ENCODE results near the gene GDF11. TPM values are rescaled to one million over a fixed set of nuclear protein-coding genes. Genes with fewer than 3 reads are reported as not detected.

The GDF11 gene
- total RNA-seq, 1 donor from 2014 or later, result 18.2 TPM

DNA sequence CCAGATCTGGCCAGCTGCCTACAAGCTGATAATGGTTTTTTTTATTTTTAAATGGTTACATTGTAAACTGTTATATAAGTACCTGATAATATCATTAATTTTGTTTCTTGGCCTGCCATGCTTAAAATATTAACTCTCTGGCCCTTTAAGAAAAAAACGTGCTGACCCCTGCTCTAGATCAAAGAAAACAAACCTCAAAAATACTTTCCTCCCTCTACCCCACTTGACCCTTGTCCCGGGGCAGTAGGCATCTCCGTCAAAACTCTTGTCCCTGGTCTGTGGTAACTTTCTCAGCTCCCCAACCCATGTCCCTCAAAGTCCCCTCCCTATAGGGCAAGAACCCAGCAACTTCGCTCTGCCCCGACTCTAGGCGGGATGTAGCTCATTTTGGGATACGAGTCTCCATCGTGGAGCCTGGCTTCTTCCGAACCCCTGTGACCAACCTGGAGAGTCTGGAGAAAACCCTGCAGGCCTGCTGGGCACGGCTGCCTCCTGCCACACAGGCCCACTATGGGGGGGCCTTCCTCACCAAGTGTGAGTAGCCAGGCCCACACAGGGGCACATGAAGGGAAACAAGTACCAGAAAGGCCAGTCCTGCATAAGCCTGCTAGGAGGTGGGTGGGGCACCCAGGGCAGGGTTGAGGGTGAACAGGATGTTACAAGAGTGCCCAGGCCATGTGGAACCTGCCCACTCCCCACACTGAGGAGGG is 19.3 kb upstream of the GDF11 start:
- intact Hi-C loops (cut with micrococcal nuclease), result loop anchor here (1.0 kb wide), 1 partner anchor 14 kb away; no protein-coding TSS in a partner anchor

GRCh38 chr12:55724226-55724939 is 18.5 kb upstream of the GDF11 start:
- intact Hi-C loops (cut with micrococcal nuclease), result loop anchor here (1.0 kb wide), 1 partner anchor 13 kb away; no protein-coding TSS in a partner anchor

- intact Hi-C loops (cut with micrococcal nuclease), result loop anchor here (1.0 kb wide), 1 partner anchor 12 kb away; no protein-coding TSS in a partner anchor
Observed at GRCh38 chr12:55724940-55725309, 18.0 kb upstream of the GDF11 start.

DNA sequence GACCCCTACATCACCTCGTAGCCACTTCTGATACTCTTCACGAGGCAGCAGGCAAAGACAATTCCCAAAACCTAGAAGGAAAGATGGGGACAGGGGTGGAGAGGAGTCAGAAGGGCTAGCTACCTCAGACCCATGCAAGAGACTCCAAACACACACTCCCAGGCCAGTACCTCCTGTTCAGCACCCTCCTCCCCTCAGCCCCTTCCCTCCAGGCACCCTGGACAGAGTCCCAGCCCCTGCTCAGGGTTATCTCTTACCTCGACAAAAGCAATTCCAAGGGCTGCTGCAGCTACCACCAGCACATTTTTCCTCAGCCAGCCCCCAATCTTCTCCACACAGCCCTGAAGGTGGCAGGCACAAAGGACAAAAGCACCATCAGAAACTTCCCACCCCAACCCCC is 17.4 kb upstream of the GDF11 start:
- intact Hi-C loops (cut with micrococcal nuclease), result no loop called here

- intact Hi-C loops (cut with micrococcal nuclease), result no loop called here
Observed at GRCh38 chr12:55726971-55727370, 16.0 kb upstream of the GDF11 start.

DNA sequence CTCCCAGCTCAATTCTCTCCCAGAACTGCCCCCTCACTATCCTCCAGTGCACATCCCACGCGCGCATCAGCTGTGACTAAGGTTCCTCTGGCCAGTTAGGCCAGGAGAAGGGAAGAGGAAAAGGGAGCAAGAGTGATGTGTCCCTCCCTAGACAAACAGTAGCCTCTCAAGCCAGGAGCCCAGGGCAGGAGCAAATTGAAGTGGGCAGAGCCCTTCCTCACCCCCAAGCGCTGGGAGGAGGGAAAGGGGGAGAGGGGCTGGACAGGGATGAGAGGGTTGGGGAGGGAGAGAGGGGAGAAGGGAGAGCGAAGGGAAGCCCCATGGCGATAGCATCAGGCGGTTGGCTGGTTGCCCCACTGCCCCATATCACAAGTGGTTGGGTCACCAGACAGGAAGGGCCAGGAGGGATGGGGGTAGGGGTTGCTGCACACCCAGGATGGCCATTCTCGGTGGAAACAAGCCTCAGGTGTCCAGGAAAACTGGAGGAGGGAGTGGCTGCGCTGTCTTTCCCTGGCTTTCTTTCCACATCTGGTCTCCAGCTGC is 15.2 kb upstream of the GDF11 start:
- intact Hi-C loops (cut with micrococcal nuclease), result no loop called here

GRCh38 chr12:55728186-55728938 is 14.6 kb upstream of the GDF11 start:
- intact Hi-C loops (cut with micrococcal nuclease), result no loop called here

DNA sequence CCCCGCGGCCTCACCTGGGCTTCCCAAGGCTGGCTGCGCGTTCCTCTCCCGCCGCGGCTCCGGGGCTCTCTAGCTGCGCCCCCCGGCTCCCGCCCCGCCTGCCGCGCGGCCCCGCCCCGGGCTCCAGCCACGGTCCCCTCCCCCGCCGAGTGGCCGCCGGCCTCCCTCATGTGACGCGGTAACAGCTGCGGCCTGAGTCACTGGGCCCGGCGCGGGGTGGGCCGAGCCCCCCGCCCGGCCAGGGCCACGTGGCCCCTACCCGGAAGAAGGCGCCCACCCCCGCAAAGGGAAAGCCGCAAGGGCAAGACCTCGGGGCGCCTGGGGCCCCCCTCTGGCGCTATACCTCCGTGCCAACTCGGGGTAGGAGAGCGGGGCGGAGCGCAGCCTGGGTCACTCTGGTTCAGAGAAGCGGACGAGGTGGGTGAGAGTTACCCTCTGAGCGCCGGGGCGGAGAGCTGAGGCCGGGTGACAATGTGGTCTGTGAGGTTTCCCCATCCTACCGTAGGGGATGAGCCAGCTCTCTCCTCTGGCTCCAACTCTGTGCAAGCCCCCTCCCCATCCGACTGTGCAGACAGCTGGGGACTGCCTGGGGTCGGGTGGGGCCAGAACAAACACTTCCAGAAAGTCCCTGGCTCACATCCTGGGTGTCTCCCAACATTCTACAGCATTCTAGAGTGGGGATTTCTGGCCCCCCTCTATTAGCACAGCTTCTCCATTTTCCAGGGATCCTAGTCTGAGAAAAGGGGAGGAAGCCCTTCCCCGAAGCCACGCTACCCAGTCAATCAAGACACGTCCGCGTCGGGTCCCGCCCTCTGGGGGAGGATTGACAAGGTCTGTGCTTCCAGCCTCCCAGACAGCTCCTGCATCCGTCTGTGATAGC is 13.7 kb upstream of the GDF11 start, which contains the start of gene CD63:
TSS of gene CD63 (minus strand) at position 71 of the 880 bp plus-strand sequence. CDS start 668 bp downstream, outside the sequence.
- intact Hi-C loops (cut with micrococcal nuclease), result loop anchor here (1.0 kb wide), 2 partner anchors 13 to 88 kb away; partner anchors contain the start of genes BLOC1S1 and SARNP

DNA sequence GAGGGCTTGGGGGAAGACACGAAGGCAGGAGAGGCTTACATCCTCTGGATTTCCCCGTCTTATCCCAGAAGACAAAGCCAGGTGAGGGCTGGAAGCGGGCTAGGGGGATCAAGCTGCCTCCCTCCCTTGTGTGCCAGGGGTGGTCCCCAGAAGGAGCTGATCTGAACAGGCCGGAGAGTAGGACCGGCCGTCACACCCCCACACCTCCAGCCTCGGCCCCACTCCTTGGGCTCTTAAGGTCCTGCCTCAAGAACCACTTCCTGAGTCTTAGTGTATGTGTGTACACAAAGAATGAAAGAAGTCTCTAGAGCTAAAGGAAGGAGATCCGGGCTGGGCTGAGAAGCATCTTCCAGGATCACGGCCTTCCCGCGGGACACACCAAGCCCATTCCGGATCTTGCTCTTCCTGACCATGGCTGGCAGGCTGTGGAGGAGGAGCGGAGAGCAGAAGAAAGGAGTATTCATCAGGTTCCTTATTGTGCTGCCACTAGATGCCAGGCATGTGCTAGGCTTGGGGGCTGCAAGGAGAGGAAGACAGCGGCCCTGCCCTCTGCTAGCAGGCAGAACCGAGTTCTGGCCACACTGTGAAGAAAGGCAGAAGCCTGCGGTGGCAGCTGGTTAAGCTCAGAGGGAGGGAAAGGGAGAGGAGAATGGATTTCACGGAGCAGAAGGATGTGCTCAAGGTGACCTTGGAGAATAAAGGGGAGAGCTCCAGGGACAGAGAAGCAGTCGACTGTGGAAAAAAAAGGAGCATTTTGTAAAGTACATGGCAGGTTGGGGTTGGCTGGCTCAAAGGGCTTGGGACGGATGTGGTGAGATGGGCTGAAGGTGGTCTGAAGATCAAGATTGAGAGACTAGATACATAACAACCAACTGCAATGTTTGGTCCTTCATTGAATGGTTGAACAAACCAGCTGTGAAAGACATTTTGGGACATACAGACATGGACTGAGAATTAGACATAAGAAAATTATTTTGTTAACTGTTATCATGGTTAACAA is 12.8 kb upstream of the GDF11 start:
- intact Hi-C loops (cut with micrococcal nuclease), result loop anchor here (1.0 to 10.0 kb wide), 4 partner anchors 8 to 87 kb away; partner anchors contain the start of genes BLOC1S1 and SARNP

GRCh38 chr12:55732288-55732687 is 10.6 kb upstream of the GDF11 start:
- intact Hi-C loops (cut with micrococcal nuclease), result loop anchor here (10.0 kb wide), 1 partner anchor 87 kb away; no protein-coding TSS in a partner anchor

GRCh38 chr12:55733021-55733555 is 9.8 kb upstream of the GDF11 start:
- intact Hi-C loops (cut with micrococcal nuclease), result loop anchor here (10.0 kb wide), 1 partner anchor 88 kb away; no protein-coding TSS in a partner anchor

DNA sequence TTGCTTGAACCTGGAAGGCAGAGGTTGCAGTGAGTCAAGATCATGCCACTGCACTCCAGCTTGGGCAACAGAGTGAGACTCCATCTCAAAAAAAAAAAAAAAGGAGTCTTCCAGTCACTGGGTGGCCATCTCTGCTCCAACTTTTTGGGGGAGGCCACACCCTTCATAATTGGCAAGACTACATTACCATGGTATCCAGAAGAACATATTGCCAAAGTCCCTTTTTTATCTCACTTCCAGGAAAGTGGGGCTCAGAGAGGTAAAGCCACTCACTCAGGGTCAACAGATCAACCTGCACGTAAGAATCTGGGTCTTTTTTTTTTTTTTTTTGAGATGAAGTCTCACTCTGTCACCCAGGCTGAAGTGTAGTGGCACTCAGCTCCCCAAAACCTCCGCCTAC is 9.1 kb upstream of the GDF11 start:
- intact Hi-C loops (cut with micrococcal nuclease), result loop anchor here (10.0 kb wide), 1 partner anchor 89 kb away; no protein-coding TSS in a partner anchor

- intact Hi-C loops (cut with micrococcal nuclease), result loop anchor here (10.0 kb wide), 1 partner anchor 90 kb away; no protein-coding TSS in a partner anchor
Observed at GRCh38 chr12:55734595-55734994, 8.3 kb upstream of the GDF11 start.

- intact Hi-C loops (cut with micrococcal nuclease), result loop anchor here (5.0 to 10.0 kb wide), 3 partner anchors 91 to 901 kb away; partner anchors contain the start of genes RPL41 and ZC3H10
Observed at GRCh38 chr12:55736076-55736475, 6.8 kb upstream of the GDF11 start.

DNA sequence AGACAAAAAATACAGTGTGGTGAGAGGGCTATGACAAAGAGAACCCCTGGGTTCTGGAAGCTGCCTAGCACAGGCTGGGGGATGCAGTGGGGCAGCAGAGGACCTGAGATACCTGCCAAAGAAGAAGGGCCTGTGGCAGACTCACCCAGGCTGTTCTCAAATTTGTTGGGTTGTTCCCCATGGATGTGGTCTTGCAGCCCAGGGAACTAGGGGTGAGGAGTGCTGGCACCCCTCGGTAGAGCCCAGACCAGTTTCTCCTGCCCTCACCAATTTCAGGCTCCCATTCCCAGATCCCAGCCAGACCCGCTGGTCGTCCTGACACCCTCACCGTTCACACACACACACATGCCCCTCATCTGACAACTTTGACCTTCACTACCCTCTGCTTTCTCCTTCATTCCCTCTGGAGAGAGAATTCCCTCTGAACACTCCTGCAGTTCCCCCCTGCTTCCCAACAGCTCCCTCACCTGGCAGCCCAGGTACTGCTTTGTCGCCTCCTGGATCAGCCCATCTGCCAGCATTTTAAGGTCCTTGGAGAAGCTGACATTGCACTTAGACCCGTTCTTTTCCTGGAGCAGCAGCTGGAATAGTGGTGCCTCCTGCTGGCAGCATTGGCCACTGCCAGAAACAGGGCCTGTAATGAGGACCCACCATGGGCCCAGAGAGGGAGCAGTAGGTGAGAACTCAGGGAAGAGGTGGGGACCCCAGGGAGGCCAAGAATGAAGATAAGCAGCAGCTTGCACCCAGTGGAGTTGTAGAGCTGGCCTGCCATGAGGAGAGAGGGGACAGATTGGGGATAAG is 5.9 kb upstream of the GDF11 start:
- intact Hi-C loops (cut with micrococcal nuclease), result loop anchor here (1.0 to 10.0 kb wide), 4 partner anchors 13 to 900 kb away; partner anchors contain the start of genes RPL41 and ZC3H10

DNA sequence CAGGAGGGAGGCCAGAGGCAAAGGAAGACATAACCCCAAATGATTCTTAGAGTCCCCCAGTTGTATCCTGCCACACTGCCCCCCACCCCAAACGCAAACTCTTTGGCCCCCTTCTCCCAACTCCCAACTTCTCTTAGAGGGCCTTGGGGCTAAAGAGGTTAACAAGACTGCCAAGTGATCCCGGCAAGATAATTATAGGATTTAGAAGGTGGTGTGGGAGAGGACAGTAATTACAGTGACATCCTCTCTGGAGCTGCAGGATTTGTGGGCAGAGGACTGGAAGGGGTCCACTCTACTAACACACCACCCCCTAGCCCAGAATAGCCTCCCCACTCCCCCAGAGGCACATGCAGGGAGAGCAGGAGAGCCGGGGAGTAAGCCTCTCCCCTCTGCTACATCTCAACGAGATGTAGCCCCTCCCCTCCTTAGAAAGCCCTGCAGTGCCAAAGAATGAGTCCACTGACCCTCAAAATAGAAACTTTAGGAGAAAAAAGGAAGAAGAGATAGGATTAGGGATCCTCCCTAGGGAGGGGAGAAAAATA is 5.3 kb upstream of the GDF11 start:
- intact Hi-C loops (cut with micrococcal nuclease), result loop anchor here (1.0 to 10.0 kb wide), 9 partner anchors 7 to 900 kb away; partner anchors contain the start of genes PYM1, RPL41, RPS26 and SARNP

All from T-helper 2 cell treated with Interferon-gamma antibody and Interleukin-4, amounts not matched to agents 100 ng/mL and 5 ng/mL, for 36 hours (primary cell).